IMR-90 (cell line): Measurements from ENCODE around the gene SDC4.

Experiments used
- BHLHE40 ChIP-seq: fragments of 150-350 bp; IDR thresholded peaks from 2 replicates; pipeline ENCODE4 v1.6.1; 2016; ENCODE audit warnings: mild to moderate bottlenecking, low read depth, low read length
- CEBPB ChIP-seq: IDR thresholded peaks from 2 replicates; pipeline ENCODE4 v1.6.1; 2012; ENCODE audit warnings: low read depth, low read length, improper control_type of control experiment
- MAZ ChIP-seq: IDR thresholded peaks from 2 replicates; pipeline ENCODE4 v1.6.1; 2012; ENCODE audit warnings: low read depth, mild to moderate bottlenecking, low read length, improper control_type of control experiment, moderate library complexity, borderline replicate concordance
- MXI1 ChIP-seq: IDR thresholded peaks from 2 replicates; pipeline ENCODE4 v1.6.1; 2012; ENCODE audit warnings: low read depth, mild to moderate bottlenecking, low read length, moderate library complexity, borderline replicate concordance
- NFE2L2 ChIP-seq: fragments of 150-350 bp; IDR thresholded peaks from 2 replicates; pipeline ENCODE4 v1.6.1; 2016; ENCODE audit warnings: low read depth, mild to moderate bottlenecking, low read length
- POLR2A ChIP-seq: IDR thresholded peaks from 2 replicates; pipeline ENCODE4 v1.6.1; 2012; ENCODE audit warnings: mild to moderate bottlenecking, low read depth, low read length
- RAD21 ChIP-seq: IDR thresholded peaks from 2 replicates; pipeline ENCODE4 v1.6.1; 2012; ENCODE audit warnings: low read length, improper control_type of control experiment
- RFX5 ChIP-seq: IDR thresholded peaks from 2 replicates; pipeline ENCODE4 v1.8.0; 2012; ENCODE audit warnings: low read depth, mild to moderate bottlenecking, low read length, moderate library complexity
- TF ChIP-seq, protein P1 (sequence below): fragments of 150-350 bp; IDR thresholded peaks from 2 replicates; pipeline ENCODE4 v1.6.1; 2017; ENCODE audit warnings: mild to moderate bottlenecking, antibody characterized with exemption, low read length, low read depth
- TF ChIP-seq, protein P2 (sequence below): conservative IDR thresholded peaks from 2 replicates; pipeline ENCODE4 v1.5.1; 2012; ENCODE audit warnings: mild to moderate bottlenecking, low read depth, low read length, improper control_type of control experiment

DNA sequence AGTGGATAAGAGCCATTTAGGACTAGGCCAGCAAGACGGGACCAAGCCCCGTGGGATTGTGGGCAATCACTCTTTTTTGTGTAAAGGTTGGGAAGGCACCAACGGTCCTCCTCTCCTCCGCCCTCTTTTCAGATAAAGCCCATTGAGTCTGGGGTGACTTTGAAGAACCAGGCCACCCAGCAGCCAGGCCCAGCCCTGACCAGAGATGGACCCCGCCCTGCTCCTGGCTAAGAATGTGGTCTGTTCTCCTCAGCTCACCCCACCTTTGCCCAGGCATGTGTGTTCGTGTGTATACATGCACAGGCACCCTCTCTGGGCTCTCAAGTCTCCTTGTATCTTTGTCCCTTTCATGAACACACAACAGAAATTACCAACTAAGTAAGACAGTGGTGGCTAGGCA lies 9.1 kb downstream of the SDC4 start:
- TF ChIP-seq POLR2A: no peak
- no peak for TF ChIP-seq NFE2L2
- no peak for TF ChIP-seq RAD21
- TF ChIP-seq, protein P1, sequence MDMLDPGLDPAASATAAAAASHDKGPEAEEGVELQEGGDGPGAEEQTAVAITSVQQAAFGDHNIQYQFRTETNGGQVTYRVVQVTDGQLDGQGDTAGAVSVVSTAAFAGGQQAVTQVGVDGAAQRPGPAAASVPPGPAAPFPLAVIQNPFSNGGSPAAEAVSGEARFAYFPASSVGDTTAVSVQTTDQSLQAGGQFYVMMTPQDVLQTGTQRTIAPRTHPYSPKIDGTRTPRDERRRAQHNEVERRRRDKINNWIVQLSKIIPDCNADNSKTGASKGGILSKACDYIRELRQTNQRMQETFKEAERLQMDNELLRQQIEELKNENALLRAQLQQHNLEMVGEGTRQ: no peak
- no peak for TF ChIP-seq CEBPB
- TF ChIP-seq, protein P2, sequence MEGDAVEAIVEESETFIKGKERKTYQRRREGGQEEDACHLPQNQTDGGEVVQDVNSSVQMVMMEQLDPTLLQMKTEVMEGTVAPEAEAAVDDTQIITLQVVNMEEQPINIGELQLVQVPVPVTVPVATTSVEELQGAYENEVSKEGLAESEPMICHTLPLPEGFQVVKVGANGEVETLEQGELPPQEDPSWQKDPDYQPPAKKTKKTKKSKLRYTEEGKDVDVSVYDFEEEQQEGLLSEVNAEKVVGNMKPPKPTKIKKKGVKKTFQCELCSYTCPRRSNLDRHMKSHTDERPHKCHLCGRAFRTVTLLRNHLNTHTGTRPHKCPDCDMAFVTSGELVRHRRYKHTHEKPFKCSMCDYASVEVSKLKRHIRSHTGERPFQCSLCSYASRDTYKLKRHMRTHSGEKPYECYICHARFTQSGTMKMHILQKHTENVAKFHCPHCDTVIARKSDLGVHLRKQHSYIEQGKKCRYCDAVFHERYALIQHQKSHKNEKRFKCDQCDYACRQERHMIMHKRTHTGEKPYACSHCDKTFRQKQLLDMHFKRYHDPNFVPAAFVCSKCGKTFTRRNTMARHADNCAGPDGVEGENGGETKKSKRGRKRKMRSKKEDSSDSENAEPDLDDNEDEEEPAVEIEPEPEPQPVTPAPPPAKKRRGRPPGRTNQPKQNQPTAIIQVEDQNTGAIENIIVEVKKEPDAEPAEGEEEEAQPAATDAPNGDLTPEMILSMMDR: no peak
- no peak for TF ChIP-seq RFX5
- no peak for TF ChIP-seq MAZ
- TF ChIP-seq MXI1: no peak
- TF ChIP-seq BHLHE40: no peak
